ENCODE data around the gene WNK1.

DNA sequence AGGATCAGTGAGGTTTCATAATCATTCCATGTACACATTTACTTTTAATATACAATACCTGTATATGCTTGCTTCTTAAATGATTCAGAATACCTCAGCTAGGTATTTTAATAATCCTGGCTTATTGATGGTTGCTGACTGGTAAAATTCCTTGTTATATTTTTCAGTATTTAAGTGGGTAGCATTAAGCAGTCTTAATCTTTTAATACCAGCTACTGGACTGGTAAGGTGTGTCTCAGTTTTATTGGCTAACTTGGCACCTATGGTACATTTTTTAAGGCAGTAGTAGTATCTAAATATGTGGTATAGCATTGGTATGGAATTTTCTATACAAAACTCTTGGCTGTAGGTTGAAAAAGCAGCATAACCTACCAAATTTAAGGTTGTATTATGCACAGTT is 100.5 kb downstream of the WNK1 start:
- TF ChIP-seq, protein P1, sequence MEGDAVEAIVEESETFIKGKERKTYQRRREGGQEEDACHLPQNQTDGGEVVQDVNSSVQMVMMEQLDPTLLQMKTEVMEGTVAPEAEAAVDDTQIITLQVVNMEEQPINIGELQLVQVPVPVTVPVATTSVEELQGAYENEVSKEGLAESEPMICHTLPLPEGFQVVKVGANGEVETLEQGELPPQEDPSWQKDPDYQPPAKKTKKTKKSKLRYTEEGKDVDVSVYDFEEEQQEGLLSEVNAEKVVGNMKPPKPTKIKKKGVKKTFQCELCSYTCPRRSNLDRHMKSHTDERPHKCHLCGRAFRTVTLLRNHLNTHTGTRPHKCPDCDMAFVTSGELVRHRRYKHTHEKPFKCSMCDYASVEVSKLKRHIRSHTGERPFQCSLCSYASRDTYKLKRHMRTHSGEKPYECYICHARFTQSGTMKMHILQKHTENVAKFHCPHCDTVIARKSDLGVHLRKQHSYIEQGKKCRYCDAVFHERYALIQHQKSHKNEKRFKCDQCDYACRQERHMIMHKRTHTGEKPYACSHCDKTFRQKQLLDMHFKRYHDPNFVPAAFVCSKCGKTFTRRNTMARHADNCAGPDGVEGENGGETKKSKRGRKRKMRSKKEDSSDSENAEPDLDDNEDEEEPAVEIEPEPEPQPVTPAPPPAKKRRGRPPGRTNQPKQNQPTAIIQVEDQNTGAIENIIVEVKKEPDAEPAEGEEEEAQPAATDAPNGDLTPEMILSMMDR (IDR thresholded peaks at IDR 0.05) = no peak
- no peak for TF ChIP-seq EP300 (IDR thresholded peaks at IDR 0.05)
